HG02981 (cell line): ENCODE measurements around the gene ADCY4.

Source experiments
- ATAC-seq: cut with Tn5 transposase; IDR thresholded peaks from one replicate; pipeline ENCODE4 v1.9.1; 2021; ENCODE audit warnings: mild to moderate bottlenecking, moderate library complexity; ENCODE audit not compliant: unreplicated experiment

The ADCY4 gene

DNA sequence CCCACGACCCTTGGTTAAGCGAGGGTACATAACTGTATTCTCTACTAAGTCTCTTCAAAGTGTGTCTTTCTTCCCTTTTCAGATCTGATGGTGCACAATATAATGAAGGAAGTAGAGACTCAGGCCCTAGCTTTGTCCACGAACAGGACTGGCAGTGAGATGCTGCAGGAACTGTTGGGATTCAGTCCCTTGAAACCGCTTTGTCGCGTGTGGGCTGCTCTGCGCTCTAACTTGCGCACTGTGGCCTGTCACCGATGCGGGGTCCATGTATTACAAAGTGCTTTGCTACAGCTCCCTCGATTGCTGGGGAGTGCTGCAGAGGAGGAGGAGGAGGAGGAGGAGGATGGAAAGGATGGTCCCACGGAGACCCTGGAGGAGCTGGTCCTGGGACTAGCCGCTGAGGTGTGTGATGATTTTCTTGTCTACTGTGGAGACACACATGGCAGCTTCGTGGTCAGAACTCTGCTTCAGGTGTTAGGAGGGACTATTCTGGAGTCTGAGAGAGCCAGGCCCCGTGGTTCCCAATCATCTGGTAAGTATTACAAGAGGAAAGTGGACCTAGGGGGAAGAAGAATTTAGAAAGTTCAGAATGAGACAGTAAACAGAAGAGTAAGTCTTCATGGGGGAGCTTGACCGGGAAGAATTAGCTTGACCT is 34.4 kb downstream of the ADCY4 start:
- ATAC-seq: no peak

DNA sequence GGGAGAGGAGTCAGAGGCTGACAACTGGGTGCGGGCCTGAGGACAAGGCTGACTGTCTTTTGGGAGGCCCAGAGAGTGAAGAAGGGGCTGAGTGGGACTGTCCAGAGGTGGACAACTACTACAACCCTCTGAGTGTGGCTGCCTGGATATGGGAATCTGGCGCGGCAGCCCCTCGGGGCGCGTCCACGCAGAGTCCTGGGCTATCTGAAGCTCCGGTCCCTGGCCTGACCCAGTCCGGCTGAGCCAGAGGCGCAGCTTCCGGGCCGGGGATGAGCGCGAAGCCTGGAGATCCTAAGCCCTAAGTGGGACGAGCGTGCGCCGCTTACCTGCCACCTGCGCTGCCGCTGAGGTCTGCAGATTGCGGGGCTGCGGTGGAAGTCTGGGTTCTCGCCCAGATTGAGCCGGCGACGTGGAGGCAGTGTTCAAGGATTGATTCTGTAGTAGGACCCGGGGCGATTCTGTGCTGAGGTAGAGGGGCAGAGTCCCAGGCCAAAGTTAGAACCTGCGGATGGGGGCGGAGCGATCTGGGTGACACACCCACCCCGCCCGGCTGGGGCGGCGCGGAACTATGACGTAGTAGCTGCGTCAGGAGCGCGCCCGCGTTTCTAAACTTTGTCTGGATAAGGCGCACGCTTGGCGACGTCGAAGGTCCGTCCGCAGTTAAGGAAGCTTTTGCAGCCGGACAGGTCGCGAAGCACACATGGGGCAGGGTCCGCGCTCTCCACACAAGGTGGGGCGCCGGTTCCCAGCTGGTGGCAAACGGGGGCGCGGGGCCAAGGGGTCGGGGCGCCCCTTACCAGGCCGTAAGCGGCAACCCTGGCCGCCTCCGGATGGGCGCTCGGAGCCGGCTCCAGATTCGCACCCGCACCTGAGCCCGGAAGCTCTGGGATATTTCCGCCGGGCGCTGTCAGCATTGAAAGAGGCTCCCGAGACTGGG is 35.3 kb downstream of the ADCY4 start, which contains the start of the genes DHRS1 and NOP9:
DHRS1 (minus strand) TSS at position 526 of the 937 bp plus-strand sequence. CDS start 674 bp downstream, outside the sequence.
NOP9 (plus strand) TSS at position 596 of the 937 bp plus-strand sequence; CDS start at position 701, 105 bp downstream.
- ATAC-seq: peak; percentile 63

DNA sequence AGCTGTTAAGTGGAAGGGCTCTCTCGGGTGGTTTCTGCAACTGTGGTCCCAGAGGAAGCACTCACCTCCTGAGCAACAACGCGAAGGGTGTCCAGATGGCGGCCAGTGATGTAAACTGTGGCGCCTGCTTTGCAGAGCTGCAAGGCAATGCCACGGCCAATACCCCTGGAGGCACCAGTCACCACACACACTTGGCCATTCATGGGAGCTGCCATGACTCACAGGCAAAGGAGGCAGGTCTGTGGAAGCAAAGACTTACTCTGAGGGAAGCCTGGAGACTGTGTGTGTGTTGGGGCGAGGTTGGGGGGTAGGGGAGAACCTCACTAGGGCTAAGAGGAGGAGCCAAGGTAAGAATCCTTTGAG is 36.0 kb downstream of the ADCY4 start:
- no peak for ATAC-seq

DNA sequence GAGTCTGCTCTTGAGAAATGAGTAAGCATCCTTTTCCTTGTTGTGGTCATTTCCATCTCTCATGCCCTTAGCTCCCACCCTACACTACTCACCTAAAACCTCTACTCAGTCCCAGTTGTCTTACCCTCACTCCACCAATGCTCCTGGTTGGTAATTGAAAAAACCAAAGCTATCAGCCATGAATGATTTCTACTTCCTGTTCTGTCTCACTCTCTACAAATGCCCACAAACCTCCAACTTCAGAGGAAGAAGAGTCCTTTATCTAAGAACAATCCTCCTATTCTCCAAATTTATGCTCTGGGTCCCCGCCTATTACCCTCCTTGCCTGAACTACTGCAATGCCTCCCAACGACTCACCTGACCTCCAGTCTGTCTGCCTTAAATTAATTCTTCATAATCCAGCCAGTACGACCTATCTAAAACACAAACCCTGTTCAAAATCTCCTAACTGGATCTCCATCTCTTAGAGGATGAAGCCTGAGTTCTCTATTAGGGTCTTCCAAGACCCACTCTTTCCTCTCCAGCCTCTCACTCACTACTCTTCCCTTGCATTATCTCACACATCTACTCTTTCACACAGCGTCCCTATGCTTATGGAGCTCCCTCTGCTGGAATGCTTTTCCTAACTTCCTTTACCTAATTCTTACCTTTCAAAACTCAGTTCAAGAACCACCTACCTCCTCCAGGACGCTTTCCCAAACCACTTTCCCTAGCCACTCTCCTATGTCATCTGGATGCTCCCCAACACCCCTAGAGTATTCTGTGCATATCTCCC is 37.5 kb downstream of the ADCY4 start:
- peak; percentile 26 for ATAC-seq

DNA sequence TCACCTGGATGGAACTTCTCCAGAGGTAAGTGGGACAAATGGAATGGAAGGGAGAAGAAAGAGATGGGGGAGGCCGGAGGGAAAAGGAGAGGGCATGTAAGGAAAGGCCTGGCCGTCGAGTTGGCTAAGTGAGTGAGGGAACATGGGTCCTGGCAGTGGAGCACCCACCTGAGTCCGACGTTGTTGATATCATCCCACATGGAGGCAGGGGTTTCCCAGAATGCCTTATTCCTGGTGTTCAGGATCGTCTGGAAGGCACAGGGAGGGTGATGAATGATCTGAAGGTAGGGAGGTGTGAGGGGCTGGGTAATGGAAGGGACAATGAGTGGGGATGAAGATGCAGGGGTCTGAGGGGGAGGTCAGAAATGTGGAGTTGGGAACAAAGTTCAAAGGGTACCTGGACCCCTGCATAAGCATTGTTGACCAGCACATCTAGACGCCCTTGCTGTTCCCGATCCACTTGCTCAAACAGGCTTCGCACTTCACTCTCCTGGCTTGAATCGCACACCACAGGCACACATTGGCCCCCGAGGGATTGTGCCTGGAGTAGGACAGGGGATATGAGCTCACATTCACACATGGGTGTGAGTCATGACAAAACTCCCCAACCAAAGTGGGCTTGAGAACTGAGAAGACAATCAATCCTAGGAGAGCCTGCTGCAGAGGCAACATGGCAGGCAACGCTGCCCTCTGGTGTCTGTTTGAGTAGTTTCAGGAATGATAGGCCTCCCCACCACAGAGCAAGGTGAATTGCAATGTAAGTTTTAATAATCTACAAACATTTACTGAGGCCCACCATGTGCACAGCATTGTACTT is 38.3 kb downstream of the ADCY4 start:
- peak; percentile 50 for ATAC-seq

DNA sequence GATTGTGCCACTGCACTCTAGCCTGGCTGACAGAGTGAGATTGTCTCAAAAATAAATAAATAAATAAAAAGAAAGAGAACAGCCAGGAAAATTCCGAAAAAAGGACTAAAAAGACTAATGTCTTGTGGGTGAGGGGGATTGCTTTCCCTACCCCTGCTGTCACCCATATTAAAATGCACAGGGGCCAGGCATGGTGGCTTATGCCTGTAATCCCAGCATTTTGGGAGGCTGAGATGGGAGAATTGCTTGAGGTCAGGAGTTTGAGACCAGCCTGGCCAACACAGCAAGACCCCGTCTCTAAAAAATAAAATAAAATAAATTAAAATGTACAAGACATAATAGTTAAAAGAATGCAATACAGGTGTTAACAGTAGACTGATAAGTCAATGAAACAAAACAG is 41.3 kb downstream of the ADCY4 start:
- no peak for ATAC-seq

DNA sequence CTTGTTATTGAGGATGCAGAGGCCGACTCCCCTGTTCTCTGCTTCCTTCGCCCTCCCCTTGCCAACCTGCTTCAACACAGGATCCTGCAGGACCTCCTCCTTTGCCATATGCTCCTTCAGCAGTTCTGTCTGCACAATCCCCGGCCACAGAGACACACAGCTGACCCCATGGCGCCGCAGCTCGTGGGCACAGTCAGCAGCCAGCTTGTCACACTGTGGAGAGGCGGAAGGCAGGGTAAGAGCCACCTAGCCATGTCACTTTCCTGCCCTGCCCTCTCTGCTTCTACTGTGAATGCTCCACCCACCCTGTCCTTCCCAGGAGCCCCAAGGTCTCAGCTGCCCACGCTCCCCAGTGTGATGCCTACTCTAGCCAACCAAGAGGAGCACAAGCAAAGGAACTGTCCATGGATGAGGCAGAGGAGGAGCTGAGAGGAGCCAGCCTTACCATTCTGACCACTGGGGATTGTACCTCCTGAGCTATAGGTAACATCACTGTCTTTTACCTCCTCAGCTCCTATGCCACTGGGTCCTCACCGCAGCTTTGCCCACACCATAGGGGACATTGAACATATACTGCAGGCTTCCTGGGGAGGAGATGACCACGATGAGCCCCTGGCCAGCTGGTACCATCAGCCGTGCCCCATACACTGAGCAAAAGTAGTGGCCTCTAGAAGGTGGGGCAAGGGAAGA is 42.6 kb downstream of the ADCY4 start:
- no peak for ATAC-seq

DNA sequence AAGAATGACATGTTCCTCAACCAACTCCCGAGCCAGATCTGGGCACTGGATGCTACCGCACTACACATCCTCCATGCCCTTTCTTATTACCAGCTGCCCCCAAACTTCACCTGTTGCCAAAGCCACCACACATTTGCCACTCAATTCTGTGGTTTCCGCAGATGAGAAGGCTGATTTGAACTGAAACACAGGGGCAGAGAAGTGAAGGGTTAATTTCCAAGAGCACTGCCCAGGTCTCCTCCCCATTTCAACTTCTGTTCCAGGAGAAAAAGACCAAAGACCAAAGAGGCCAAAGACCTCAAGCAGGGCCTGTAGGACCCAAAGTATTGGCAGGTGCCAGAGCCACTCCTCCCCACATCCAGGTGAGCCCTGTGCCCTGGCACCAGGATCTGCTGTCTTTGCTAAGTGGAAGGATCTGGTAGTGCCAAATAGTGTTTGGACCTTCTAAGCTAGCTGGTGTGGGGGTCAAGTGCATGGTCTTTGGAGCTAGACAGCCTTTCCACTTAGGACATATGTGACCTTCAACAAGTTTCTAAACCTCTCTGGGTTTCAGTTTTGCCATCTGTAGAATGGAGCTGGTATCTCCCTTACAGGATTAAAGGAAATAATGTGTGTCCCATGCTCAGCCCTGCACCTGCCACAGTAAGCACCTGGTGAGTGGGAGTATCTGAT is 43.3 kb downstream of the ADCY4 start:
- no peak for ATAC-seq

DNA sequence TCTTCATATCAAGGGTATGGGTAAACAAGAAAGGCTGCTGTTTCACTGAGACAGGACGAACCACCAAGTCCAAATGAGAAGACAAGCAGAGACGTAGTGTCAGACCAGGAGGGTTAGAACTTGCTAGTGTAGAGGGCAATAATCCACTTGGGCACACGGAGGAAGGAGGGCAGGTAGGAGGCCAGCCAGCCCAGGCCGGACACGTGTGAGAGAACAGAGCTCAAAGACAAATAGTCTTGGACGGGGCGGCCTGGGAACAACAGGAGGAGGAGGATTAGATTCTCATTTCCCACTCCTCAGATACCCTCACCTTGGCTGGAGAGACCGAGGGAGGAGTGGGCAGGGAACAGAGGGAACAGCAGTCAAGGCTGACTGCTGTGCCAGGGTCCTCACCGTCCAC is 44.1 kb downstream of the ADCY4 start:
- ATAC-seq: no peak

DNA sequence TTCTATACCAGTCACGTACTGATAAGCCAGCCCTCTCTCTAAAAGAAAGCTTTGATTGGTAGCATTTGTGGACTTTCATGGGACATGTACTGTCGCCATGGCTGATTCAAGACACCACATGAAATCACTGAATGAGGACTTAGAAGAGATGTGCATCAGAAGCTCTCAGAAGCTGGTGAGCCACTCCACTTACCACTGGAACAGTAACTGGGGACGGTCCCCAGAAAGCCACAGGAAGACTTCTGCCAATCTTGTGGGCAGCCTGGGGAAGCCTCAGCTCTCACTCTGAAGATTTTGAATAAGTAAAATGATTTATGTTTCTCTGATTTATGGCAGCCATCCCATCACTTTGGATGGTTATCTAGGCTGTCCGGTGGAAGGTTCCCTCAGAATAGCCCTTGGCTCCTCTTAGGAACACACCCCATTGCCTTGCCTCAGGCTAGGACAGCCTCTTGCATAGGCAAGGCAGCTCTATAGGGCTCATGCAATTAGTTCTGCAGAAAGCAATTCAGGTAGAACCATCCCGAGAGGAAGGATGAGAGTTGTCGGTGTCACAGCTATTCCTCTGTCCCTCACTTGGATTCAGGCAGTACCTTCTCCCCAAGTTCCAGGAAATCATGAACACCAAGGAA is 45.1 kb downstream of the ADCY4 start:
- peak; percentile 70 for ATAC-seq

DNA sequence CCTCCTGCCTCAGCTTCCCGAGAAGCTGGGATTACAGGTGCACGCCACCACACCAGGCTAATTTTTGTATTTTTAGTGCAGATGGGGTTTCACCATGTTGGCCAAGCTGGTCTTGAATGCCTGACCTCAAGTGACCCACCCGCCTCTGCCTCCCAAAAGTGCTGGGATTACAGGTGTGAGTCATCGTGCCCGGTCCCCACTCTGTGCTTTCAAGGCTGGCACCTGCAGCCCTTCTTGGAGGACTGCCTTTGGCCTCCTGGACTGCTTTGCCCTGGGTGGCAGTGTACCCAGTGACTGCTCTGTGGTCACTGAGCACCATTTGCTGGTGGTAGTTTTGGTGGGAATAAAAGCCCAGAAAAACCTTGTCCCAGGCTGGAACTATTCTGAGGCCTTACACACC is 47.9 kb downstream of the ADCY4 start:
- no peak for ATAC-seq

DNA sequence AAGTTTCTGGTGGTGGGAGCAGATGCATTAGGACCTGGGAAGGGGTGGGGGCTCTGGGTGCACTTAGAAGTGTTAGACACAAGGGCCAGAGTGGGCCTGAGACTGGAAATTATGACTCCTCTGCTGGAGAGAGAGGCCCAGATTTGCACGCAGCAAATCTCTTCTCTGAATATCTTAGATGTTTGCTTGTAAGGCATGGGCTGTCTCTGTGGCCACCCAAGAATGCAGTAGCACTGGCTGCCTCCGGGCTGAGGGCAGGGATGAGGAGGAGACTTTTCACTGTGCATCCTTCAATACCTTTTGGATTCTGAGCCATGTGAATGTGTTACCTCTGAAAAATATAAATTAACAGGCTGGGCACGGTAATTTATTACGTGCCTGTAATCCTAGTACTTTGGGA is 49.5 kb downstream of the ADCY4 start:
- ATAC-seq: no peak

DNA sequence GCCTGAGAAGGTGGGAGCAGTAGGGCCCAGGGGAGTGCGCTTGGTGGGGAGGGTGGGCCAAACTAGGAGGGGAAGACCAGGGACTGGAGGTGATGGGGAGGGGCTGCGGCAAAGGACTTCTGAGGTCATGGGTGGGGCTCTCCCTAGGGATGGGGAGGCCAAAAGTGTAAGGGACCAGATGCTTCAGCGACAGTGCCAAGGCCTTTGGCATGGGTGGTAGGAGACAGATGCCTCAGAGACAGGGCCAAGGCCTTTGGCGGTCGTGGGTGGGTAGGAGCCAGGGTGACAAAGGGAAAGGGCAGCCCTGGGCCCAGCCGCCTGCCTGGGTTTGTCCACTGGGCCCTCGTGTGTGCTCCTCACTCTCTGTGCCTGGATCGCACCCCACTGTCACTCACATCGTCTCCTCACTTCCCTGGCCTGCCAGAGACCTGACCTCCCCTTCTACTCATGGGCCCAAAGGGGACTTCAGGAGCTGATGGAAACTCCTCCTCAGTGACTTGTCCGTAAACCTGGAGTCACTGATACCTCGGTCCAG is 50.3 kb downstream of the ADCY4 start:
- ATAC-seq: no peak

DNA sequence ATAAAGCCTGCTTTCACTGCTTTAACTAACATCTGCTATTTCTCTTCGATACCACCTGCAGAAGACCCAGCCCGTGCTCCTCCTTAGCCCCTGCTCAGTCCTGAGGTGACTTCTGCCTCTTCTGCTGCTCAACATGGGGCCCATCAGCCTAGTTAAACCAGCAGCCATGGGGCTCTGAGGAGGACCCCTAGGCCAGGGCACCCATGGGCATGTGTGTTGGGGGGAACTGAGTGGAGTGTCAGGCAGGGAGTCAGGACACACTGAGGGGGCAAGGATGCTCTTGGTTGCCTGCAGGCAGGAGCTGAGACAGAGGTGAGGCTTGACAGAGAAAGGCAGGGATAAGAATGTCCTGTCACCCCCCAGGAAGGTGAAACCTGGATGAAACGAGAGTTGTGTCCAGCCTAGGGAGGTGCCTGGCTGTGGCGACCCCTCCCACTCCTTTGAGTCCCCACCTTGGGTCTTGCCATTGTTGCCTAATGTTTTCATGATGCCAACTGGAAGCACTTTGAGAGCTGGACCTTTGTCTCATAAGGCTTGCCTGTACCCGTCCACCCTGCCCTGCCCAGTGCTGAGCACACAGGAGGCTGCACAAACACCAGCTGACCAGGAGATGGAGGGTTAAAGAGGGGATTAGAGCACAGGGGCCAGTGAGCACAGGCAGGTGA is 50.9 kb downstream of the ADCY4 start:
- ATAC-seq: no peak

DNA sequence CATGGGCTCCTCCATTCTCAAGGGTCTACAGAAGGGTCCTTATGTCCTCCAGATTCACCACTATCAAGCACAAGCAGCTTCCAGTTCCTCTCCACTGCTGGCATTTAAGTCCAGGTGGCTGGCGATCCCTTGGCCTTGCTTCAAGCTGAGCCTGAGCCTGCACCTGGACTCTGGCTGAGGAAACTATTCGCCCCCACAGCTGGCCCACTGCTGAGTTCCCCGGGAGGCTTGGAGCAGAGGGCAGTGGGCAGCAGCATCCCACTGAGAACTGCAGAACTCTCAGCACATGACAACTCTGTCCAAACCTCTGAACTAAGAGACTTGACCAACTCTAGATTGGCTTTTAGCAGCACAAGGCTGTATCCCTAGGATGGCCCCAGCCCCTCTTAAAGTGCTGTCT is 52.1 kb downstream of the ADCY4 start:
- ATAC-seq: no peak

DNA sequence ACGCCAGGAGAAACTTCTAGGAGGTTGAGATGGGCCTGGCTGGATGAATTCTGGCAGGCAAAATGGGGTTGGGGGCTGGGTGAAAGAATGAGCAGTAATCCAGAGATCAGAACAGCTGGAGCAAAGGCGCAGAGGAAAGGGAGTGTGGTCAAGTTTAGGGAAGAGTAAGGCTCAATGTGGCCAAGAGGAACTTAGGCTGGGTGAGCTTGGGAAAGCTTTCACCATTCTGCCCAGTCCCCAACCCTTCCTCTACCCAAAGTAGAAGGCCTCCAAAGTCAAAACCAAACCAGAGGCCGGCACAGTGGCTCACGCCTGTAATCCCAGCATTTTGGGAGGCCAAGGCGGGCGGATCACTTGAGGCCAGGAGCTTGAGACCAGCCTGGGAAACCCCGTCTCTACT is 53.2 kb downstream of the ADCY4 start:
- no peak for ATAC-seq

DNA sequence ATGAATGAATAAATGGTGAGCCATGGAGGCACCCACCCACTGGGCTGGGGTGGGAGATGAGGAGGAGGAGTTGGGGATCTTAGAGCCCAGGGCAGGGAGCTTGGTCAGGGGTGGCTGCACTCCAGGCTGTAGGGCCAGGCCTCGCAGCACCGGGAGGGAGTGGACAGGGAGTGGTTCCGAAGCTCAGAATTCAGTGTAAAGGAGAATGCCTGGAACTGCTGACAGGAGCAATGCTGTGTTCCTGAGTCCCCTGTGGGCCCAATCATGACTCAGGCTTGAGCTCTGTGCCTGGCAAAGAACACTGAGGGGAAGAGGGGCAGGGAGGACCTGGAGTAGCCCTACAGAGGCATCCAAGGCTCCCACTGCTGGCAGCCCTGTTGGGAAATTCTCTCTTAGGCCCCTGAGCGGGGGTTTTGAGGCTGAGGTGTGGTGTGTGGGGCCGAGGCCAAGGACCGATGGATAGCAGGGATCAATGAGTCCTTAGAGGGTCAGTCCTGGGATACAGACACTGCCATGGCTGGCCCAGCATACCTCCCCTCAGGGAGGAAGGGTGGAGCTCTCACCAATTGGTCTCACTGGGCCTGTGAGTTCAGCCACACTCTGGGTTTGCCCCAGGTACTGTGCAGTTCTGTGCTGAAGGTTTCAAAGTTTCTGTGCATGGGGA is 53.9 kb downstream of the ADCY4 start:
- no peak for ATAC-seq
